Measurements from ENCODE around the gene TACC3.

Gene TACC3

GRCh38 chr4:1748465-1748995 is 27.2 kb downstream of the TACC3 start:
- peak; percentile 71 for DNase-seq

DNA sequence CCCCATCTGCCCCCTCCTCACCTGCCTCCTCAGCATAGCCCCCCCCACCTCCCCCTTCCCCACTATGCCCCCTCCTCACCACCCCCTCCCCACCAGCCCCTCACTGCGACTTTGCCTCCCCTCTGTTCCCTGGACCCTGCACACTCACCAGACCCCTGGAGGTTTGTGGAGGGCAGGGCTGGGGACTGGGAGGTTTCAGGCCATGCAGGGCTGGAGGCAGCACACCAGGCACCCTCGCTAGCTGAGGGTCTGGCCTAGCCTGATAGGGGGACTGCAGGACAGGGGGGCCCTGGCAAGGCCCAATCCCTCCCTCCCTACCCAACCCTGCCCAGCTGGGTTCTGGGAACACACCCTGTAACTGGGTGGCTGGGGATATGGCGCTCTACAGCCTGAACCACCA is 28.0 kb downstream of the TACC3 start:
- no peak for DNase-seq

- no peak for DNase-seq
Measured at GRCh38 chr4:1749826-1750225, 28.5 kb downstream of the TACC3 start.

DNA sequence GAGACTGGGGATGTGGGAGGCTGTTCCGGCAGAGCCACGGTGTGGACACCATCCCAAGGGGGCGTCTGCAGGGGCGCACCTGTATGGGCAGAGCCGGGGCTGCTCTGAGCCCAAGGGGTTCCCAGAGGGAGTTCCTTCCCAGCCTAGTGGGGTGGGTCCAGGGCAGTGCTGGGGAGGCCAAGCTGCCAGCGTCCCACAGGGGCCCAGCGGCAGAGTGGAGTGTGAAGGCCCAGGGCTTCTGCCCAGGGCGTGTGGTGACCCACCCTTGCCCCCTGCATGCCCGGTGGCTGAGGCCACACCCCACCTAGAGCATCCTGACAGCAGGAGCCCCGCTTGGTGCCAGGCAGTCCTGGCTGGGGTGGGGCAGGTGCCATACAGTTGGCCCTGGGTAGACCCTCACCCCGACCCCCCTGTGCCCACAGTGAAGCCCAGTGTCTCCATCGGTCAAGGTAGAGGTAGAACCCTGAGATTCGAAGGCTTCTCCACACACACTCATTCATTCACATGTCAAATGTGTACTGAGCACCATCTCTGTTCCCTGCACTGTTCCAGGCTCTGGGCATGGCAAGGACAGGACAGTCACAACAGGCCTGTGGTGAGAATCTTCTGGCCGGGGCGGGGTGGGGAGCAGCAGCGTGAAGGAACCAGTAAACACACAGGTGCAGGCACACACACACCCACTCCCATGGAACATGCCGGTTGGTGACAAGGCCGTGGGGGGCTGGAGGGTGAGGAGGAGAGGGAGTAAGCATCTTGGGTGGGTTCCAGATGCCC is 29.2 kb downstream of the TACC3 start:
- no peak for DNase-seq

- no peak for DNase-seq
Measured at GRCh38 chr4:1751155-1751918, 30.0 kb downstream of the TACC3 start.

- no peak for DNase-seq
Measured at GRCh38 chr4:1751919-1752283, 30.6 kb downstream of the TACC3 start.

- DNase-seq, result peak; percentile 35
Measured at GRCh38 chr4:1752284-1753041, 31.1 kb downstream of the TACC3 start.

GRCh38 chr4:1753294-1753696 is 32.0 kb downstream of the TACC3 start:
- no peak for DNase-seq

- DNase-seq, result no peak
Measured at GRCh38 chr4:1753697-1754311, 32.5 kb downstream of the TACC3 start.

DNA sequence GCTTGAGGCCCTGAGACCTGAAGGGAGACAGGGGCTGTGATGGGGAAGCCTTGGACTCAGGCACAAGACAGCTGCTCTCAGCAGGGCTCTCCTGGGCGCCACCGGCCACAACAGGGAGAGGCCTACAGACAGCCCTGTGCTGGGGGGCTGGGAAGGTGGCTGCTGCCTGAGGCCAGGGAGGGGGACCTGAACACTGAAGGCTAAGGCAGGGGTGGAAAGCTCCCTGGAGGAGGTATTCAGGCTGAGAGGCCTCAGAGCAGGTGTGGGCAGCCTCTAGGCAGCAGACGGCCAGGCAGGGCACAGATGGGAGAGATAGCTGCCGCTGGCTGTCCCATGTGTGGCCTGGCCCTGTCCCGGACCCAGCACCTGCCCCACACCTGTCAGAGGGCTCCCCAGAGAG is 33.0 kb downstream of the TACC3 start:
- peak; percentile 86 for DNase-seq

GRCh38 chr4:1755297-1755696 is 34.0 kb downstream of the TACC3 start:
- DNase-seq, result no peak

DNA sequence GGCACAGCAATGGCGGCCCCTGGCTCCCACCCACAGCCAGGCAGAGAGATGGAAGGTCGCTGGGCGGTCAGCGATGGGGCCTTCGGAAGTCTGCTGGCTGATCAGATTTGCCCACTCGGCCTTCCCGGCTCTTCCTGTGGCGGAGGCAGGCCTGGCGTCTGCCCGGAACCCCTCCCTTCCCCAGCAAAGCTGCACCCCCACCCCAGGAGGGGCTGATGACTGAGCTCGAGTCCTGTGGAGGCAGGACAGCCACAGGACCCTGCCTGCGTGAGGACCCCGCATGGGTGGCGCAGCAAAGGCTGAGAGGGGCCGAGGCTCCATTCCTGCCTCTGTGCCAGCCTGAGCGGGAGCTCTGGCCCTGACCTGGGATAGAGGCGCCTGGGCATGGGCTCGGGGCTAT is 34.8 kb downstream of the TACC3 start:
- DNase-seq, result no peak

GRCh38 chr4:1756893-1757779 is 35.8 kb downstream of the TACC3 start:
- DNase-seq, result no peak

GRCh38 chr4:1757836-1758235 is 36.5 kb downstream of the TACC3 start:
- DNase-seq, result no peak

DNA sequence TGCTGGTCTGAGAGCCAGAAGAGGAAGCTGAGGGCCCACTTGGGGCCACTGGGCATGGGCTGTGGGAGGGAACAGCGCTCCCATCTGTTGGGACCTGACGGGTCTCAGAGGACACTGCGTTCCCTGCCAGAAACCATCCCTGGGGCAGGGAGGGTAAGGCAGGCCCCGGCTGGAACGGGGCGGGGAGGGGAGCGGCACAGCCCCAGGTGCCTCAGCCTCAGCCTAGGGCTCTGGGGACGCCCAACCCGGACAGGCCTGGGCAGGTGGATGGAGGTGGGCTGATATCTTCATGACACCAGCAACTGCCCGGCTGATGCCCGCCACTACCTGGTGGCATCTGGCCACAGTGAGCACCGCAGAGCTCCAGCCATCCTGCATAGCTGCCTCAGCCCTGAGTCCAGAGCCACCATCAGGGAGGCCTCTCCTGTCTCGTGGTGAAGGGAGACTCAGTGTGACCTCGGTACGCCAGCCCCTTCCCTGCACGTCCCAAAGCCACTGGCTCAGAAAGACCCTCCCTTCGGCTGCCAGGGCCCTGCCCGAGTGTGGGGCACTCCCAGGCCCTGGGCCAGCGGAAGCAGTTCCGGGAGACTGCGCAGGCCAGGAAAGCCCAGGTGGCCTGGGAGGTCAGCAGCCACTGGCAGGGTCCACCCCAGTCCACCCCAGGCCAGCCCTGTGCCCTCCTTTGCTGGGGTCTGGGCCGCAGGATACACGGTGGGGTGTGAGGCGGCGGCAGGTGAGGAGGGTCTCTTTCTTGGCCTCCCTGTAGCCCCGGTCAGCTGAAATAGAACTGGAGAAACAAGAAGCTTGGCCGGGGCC is 37.2 kb downstream of the TACC3 start:
- peak; percentile 11 for DNase-seq

DNA sequence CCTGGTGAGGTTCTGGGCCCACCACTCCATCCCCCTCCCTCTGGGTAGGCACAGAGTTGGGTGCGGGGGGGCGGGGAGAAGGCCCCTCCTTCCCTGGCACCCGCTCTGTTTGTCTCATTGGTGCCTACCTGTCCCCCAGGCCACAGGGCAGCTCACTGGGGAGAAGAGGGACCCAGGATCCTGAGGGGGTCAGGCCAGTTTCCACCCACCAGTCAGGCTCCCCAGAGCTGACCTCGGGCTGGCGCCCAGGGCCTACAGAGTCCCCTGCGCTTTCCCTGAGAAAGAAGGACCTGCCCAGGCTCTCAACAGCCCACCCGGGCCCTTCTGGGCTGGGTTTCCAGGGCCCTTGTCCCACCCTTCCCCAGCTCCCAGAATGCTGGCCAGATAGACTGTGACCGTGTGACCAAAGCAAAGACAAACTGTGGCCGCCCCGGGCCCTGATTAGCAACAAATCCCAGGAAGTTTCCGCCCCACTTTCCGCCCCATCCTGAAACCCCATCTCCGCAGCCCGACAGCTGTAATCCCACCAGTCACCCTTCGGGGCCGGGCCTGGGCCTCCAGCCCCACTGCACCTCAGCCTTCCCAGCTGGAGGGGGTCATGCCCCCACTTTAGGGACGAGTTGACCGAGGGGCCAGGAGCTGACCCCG is 38.0 kb downstream of the TACC3 start:
- DNase-seq, result no peak

DNA sequence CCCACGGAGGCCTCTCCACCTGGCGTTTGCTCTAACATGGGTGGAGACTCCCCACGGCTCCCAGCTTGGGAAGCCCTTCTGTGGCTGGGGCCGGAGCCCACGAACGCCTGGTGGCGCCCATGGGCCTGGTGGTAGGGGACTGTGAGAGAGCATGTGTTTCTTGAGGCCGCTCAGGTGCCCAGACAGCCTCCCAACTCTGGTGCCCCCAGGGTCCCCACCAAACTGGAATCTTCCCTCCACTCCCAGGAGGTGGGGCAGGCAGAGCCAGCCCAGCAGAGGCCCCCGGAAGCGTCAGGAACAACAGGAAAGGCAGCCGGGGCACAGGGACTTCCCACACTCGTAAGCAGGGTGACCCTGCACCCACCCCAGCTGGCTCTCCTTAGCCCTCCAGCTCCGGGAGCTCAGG is 38.5 kb downstream of the TACC3 start:
- DNase-seq, result peak; percentile 11

DNA sequence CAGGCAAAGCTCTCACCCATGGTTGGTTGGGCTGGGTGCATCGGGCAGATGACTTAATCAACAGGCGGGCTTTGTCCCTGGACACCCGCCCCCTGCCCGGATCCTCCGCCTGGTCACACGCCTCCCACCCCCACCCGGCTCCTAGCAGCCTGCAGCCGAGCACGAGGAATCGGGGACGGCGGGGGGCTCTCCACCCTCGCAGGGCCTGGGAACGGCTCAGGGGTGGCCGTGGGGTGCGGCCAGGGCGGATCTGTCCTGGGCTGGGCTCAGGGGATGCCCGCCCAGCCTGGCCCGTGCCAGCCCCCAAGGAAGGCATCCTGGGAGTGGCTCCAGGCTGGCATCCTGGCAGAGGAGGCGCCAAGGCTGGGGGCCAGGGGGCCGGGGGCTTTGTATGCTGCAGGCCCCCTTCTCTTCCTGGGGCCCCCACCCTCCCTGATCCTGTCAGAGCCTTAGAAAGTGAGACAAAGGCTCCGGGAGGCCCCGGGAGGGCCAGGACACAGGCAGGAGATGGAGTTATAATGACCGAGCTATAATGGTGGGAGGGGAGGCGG is 39.3 kb downstream of the TACC3 start:
- DNase-seq, result no peak

- no peak for DNase-seq
Measured at GRCh38 chr4:1761130-1761689, 39.9 kb downstream of the TACC3 start.

Measured in NCI-H2171 treated with DMSO at 0.1 percent for 48 hours (cell line).